Esophagus (tissue), 2 donors: Measurements from ENCODE around the gene ZRANB1. TPM values are rescaled to one million over a fixed set of nuclear protein-coding genes. Genes with fewer than 3 reads are reported as not detected.

Source experiments
- H3K27ac ChIP-seq, 2 donors: one replicate each; pipeline ENCODE4 v1.5.1; 2013; ENCODE audit warnings: low read depth in 2 of 2, mild to moderate bottlenecking in 2 of 2, inconsistent platforms in 1 of 2, low read length in 1 of 2, moderate library complexity in 1 of 2
- H3K27me3 ChIP-seq, 2 donors: one replicate each; pipeline ENCODE4 v1.6.1; 2013; ENCODE audit warnings: low read length in 2 of 2, control low read depth in 1 of 2, mild to moderate bottlenecking in 1 of 2; ENCODE audit not compliant: insufficient read depth in 2 of 2, control insufficient read depth in 1 of 2
- H3K36me3 ChIP-seq, 2 donors: one replicate each; pipeline ENCODE4 v1.6.1; 2013; ENCODE audit warnings: low read length in 1 of 2; ENCODE audit not compliant: control insufficient read depth in 2 of 2, insufficient read depth in 2 of 2
- H3K4me1 ChIP-seq, 2 donors: one replicate each; pipeline ENCODE4 v1.6.1; 2013; ENCODE audit warnings: low read length in 1 of 2; ENCODE audit not compliant: control insufficient read depth in 2 of 2, insufficient read depth in 2 of 2
- H3K4me3 ChIP-seq, 2 donors: one replicate each; pipeline ENCODE4 v1.5.1; 2013; ENCODE audit warnings: low read length in 2 of 2, mild to moderate bottlenecking in 2 of 2, low read depth in 1 of 2, moderate library complexity in 1 of 2
- H3K9me3 ChIP-seq, 2 donors: one replicate each; pipeline ENCODE4 v1.6.1; 2013; ENCODE audit warnings: mild to moderate bottlenecking in 2 of 2, low read depth in 1 of 2, low read length in 1 of 2, moderate library complexity in 1 of 2; ENCODE audit not compliant: control insufficient read depth in 2 of 2, insufficient read depth in 1 of 2
- WGBS, 2 donors: extraction: QIAGEN DNeasy Blood & Tissue Kit; methylation state at CpG; one replicate each; pipeline ENCODE4 v1.1.7; 2013; 5-methylcytosine and 5-hydroxymethylcytosine counted together
- polyA plus RNA-seq, 2 donors: library from polyadenylated mRNA; stranded (reverse); fragments of 200-250 nt; gene quantifications; one replicate each; pipeline ENCODE4 v1.2.3, GENCODE V29; 2013
- donor health status: healthy with polysubstance abuse.
- donor health status: Bipolar disorder and iron deficiency.

ZRANB1 gene
- polyA plus RNA-seq, 2 donors: 9.3 to 10.4 TPM

GRCh38 chr10:125014086-125014830 is 72.3 kb downstream of the ZRANB1 start:
- no peak overlapping the region for H3K4me3 ChIP-seq
- peaks cover 10 to 28% of the 10 kb centered on the region in 2 donors for H3K4me1 ChIP-seq
- H3K9me3 ChIP-seq: no peaks in the 10 kb centered on the region
- peaks cover 0 to 10% of the 10 kb centered on the region in 2 donors for H3K36me3 ChIP-seq
- WGBS, 2 donors: 73 to 76% methylated on average over 20 of the region's 20 CpGs
- H3K27ac ChIP-seq: no peak overlapping the region
- no peaks in the 10 kb centered on the region for H3K27me3 ChIP-seq

GRCh38 chr10:125014836-125015355 is 73.0 kb downstream of the ZRANB1 start:
- H3K27ac ChIP-seq: peak overlapping the region in 1 of 2 donors; percentile 9
- peaks cover 10 to 24% of the 10 kb centered on the region in 2 donors for H3K4me1 ChIP-seq
- H3K36me3 ChIP-seq: peaks cover 0 to 10% of the 10 kb centered on the region in 2 donors
- WGBS, 2 donors: 87 to 90% methylated on average over 19 of the region's 19 CpGs
- no peaks in the 10 kb centered on the region for H3K9me3 ChIP-seq
- no peak overlapping the region for H3K4me3 ChIP-seq
- no peaks in the 10 kb centered on the region for H3K27me3 ChIP-seq

DNA sequence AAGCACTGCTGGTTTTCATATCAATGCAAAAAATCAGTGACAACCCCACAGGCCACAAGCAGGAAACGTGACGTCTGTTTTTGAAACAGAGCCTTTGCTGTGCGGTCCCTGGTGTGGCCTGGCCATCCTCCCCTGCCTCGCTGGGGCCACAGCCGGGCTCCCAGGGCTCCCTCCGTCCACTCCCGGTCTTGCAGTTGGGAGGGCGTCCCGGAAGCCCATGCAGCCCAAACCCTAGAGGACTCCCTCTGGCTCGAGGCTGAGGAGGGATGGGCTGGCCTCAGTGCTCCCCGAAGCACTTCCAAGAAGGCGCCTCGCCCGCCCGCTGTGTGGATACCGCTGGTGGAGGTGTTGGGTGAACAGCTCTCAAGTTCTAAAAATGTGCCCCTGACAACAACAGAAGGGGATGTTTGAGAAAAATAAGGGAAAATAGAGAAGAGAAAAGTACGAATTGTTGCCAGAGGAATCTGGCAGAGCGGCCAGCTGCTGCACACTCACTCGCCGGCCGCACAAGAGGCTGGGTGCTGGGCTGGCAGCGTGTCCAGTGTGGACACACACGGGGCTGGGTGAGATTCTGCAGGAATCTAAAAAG is 73.5 kb downstream of the ZRANB1 start:
- Histone ChIP-seq H3K27ac (peak overlapping the region; percentile 9 to 21), H3K4me3 (no peak overlapping the region), H3K4me1 (peaks cover 10 to 23% of the 10 kb centered on the region in 2 donors), H3K27me3 (no peaks in the 10 kb centered on the region), H3K9me3 (no peaks in the 10 kb centered on the region), H3K36me3 (peaks cover 0 to 10% of the 10 kb centered on the region in 2 donors)
- WGBS, 2 donors: 64 to 66% methylated on average over 23 of the region's 23 CpGs

DNA sequence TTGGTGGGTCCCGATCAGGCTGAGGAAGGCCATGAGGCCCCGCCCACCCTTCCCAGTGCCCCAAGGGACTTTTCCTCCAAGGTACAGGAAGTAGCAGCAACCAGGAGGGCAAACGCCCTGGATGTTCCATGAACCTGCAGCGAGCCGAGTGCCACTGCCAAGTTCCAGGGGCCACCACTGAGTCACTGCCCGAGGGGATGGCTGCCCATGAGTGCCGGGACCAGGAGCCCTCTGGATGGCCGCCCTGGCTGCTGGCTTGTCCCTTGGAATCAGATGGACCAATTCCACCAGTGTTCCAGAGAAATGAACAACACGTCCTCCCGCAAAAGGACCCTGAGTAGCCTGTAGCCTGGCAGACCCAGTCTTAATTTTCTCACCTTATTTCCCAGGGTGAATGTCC is 74.2 kb downstream of the ZRANB1 start:
- Histone ChIP-seq H3K27ac (peak overlapping the region; percentile 24 to 41), H3K4me3 (no peak overlapping the region), H3K4me1 (peaks cover 10 to 20% of the 10 kb centered on the region in 2 donors), H3K36me3 (peaks cover 0 to 10% of the 10 kb centered on the region in 2 donors), H3K9me3 (no peaks in the 10 kb centered on the region), H3K27me3 (no peaks in the 10 kb centered on the region)
- whole genome bisulfite sequencing, 2 donors: 65 to 71% methylated on average over 10 of the region's 10 CpGs

DNA sequence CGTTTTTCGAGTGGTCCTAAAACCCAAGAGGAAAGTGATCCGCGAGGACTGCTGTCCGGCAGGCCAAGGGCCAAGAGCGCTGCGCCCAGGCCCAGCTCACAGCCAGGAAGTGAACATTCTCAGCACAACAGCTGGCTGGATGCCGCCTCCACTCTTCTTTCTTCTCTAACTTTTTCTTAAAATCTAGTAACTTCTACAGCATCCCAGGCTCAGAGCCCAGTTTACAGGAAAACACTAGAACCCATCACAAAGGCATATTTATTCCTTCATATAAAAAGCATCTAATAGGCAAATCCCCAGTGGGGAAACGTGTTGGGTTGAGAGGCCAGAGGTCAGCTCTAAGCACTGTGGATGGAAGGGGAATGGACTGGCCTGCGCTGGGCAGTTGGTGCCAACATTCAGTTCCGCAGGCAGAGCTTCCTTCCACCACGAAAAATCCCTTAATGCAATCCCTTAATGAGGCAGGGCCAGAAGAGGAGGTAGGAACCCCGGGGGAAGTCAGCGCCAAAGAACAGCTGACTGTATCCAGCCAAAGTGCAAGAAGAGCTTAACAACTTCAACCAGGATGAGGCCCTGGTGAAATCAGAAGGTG is 74.8 kb downstream of the ZRANB1 start:
- WGBS, 2 donors: 57 to 67% methylated on average over 14 of the region's 14 CpGs
- H3K4me3 ChIP-seq: no peak overlapping the region
- H3K27me3 ChIP-seq: no peaks in the 10 kb centered on the region
- peaks cover 10 to 20% of the 10 kb centered on the region in 2 donors for H3K4me1 ChIP-seq
- peaks cover 0 to 10% of the 10 kb centered on the region in 2 donors for H3K36me3 ChIP-seq
- H3K27ac ChIP-seq: peak overlapping the region; percentile 41 to 43
- no peaks in the 10 kb centered on the region for H3K9me3 ChIP-seq

GRCh38 chr10:125017547-125018298 is 75.8 kb downstream of the ZRANB1 start:
- Histone ChIP-seq H3K9me3 (no peaks in the 10 kb centered on the region), H3K4me3 (no peak overlapping the region), H3K4me1 (peaks cover 10 to 16% of the 10 kb centered on the region in 2 donors), H3K27ac (no peak overlapping the region), H3K36me3 (peaks cover 0 to 6% of the 10 kb centered on the region in 2 donors), H3K27me3 (no peaks in the 10 kb centered on the region)
- WGBS, 2 donors: 84 to 87% methylated on average over 12 of the region's 12 CpGs

- H3K9me3 ChIP-seq: no peaks in the 10 kb centered on the region
- no peaks in the 10 kb centered on the region for H3K27me3 ChIP-seq
- no peak overlapping the region for H3K4me3 ChIP-seq
- no peak overlapping the region for H3K27ac ChIP-seq
- H3K36me3 ChIP-seq: peaks cover 0 to 6% of the 10 kb centered on the region in 2 donors
- H3K4me1 ChIP-seq: peaks cover 10 to 16% of the 10 kb centered on the region in 2 donors
- WGBS, 2 donors: 88 to 91% methylated on average over 9 of the region's 9 CpGs
Measured at GRCh38 chr10:125018576-125019143, 76.7 kb downstream of the ZRANB1 start.

GRCh38 chr10:125020386-125020785 is 78.5 kb downstream of the ZRANB1 start:
- Histone ChIP-seq H3K27me3 (no peaks in the 10 kb centered on the region), H3K4me3 (no peak overlapping the region), H3K27ac (no peak overlapping the region), H3K4me1 (peaks cover 5 to 13% of the 10 kb centered on the region in 2 donors), H3K36me3 (peaks cover 0 to 6% of the 10 kb centered on the region in 2 donors), H3K9me3 (no peaks in the 10 kb centered on the region)
- WGBS, 2 donors: 93 to 94% methylated on average over 17 of the region's 17 CpGs

DNA sequence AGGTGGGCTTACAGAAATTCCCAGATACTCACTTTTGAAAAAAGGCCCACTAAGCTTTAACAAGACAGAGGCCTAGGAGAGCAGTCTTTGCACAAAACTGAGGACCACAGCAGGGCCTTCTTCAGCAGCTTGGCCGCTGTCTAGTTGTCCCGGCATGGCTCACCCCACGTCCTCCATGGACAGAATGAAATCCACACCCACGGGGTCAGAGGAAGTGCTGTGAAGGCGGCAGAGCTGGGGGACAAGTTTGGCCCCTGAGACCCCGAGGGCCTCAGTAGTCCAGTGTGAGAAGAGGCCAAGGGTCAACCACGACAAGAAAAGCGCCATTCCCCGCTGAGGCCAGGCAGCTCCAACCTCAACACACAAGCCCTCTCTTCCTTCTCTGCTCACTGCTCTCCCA is 78.9 kb downstream of the ZRANB1 start:
- Histone ChIP-seq H3K27ac (no peak overlapping the region), H3K36me3 (peaks cover 0 to 8% of the 10 kb centered on the region in 2 donors), H3K4me1 (peaks cover 3 to 12% of the 10 kb centered on the region in 2 donors), H3K9me3 (no peaks in the 10 kb centered on the region), H3K27me3 (no peaks in the 10 kb centered on the region), H3K4me3 (no peak overlapping the region)
- WGBS, 2 donors: 89 to 94% methylated on average over 9 of the region's 9 CpGs
